Measurements from ENCODE around the gene PLEKHO2.

DNA sequence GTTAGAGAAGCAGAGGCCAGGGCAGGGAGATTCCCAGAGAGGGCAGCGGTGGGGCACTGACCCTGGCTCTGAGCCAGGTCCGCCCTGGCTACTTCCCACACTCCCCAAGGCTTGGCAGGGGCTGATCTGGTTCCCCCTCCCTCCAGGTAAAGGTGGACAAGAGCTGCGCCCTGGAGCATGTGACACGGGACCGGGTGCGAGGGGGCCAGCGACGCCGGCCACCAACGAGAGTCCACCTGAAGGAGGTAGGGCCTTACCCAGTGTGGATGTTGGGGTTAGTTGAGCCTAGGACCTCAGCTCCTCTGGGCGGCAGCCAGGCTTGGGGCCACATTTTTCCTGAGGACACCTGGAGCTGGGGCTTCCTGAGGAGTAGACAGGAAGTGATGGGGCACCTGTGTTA is 19.6 kb downstream of the PLEKHO2 start:
- TF ChIP-seq, protein P1, sequence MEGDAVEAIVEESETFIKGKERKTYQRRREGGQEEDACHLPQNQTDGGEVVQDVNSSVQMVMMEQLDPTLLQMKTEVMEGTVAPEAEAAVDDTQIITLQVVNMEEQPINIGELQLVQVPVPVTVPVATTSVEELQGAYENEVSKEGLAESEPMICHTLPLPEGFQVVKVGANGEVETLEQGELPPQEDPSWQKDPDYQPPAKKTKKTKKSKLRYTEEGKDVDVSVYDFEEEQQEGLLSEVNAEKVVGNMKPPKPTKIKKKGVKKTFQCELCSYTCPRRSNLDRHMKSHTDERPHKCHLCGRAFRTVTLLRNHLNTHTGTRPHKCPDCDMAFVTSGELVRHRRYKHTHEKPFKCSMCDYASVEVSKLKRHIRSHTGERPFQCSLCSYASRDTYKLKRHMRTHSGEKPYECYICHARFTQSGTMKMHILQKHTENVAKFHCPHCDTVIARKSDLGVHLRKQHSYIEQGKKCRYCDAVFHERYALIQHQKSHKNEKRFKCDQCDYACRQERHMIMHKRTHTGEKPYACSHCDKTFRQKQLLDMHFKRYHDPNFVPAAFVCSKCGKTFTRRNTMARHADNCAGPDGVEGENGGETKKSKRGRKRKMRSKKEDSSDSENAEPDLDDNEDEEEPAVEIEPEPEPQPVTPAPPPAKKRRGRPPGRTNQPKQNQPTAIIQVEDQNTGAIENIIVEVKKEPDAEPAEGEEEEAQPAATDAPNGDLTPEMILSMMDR (IDR thresholded peaks at IDR 0.05; ENCODE audit: insufficient read depth, low read length, poor library complexity, severe bottlenecking), result no peak
- no peak for TF ChIP-seq EZH2phosphoT487 (conservative IDR thresholded peaks at IDR 0.05; ENCODE audit: low read length)
